Measurements from ENCODE around the gene C2orf68.
A peak's percentile ranks its signal among the peaks of the same experiment; 100 is the strongest.
"Not testable (repeated sequence)": the region's sequence is repeated elsewhere in the genome, so short reads cannot be mapped to it uniquely, and the experiment has no call there.

The C2orf68 gene

GRCh38 chr2:85628658-85629057 lies 16.8 kb upstream of the C2orf68 start:
- no peak for DNase-seq

GRCh38 chr2:85623991-85624390 lies 12.1 kb upstream of the C2orf68 start:
- no peak for DNase-seq

- no peak for DNase-seq
Measured at GRCh38 chr2:85621338-85621737, 9.5 kb upstream of the C2orf68 start.

DNA sequence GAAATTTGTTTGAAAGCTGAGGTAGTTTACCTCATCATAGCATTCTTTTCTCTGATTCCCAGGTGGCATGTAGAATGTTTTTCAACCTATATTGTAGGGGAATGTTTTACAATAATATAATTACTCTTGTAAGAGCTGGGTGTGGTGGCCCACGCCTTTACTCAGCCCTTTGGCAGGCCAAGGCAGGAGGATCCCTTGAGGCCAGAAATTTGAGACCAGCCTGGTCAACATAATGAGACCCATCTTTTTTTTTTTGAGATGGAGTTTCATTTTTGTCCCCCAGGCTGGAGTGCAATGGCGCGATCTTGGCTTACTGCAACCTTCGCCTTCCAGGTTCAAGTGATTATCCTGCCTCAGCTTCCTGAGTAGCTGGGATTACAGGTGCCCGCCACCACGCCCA lies 7.8 kb upstream of the C2orf68 start:
- DNase-seq = no peak

GRCh38 chr2:85617723-85618122 lies 5.9 kb upstream of the C2orf68 start:
- DNase-seq = not testable (repeated sequence)

DNA sequence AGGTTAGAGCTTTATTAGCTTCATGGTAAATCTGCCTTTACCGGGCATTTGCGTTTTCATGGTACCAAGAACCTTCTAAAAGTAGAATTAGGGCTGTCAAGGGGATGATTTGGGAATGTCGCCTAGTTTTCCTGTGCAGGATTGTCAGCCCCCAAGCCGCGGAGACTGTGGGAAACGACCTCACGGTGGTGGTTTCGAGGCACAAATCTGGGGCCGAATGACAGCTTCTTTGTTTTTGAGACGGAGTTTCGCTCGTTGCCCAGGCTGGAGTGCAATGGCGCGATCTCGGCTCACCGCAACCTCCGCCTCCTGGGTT lies 3.5 kb upstream of the C2orf68 start:
- DNase-seq = no peak

DNA sequence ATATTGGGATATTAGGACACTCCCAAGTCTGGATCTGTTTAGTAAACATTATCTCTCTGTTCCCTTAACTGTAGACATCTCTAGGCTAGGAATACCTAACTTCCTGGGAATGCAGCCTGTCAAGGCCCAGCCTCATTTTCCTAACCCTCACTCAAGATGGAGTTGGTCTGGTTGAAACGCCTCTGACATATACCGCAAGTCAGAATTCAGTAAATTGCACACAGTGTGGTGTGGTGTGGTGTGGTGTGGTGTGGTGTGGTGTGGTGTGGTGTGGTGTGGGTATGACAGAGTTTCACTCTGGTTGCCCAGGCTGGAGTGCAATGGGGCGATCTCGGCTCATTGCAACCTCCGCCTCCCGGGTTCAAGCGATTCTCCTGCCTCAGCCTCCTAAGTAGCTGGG lies 2.9 kb upstream of the C2orf68 start:
- DNase-seq = not testable (repeated sequence)

GRCh38 chr2:85613717-85614515 lies 2.0 kb upstream of the C2orf68 start:
- DNase-seq = no peak

DNA sequence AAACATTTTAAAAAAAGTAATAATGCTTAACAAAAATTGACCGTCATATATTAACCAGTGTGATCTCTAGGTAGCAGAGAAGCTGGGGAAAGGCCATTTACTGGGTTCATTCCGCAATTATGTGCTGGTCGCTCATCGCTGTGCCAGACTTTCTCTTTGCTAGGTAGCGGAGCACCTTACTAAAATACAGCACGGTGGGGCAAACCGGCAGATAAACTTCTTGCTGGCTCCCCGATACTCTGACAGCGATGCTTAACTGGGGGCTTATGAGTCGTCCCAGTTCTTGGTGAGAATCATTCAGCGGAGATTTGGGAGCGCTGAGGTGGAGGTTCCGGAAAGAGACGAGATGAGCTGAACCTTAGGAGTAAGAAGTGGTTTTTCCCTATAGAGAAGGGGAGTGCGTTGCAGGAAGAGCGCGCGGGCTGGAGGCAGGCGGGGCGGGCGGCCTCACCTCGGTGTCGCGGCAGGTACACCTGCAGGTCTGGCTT lies 605 bp downstream of the C2orf68 start:
- DNase-seq = no peak

DNA sequence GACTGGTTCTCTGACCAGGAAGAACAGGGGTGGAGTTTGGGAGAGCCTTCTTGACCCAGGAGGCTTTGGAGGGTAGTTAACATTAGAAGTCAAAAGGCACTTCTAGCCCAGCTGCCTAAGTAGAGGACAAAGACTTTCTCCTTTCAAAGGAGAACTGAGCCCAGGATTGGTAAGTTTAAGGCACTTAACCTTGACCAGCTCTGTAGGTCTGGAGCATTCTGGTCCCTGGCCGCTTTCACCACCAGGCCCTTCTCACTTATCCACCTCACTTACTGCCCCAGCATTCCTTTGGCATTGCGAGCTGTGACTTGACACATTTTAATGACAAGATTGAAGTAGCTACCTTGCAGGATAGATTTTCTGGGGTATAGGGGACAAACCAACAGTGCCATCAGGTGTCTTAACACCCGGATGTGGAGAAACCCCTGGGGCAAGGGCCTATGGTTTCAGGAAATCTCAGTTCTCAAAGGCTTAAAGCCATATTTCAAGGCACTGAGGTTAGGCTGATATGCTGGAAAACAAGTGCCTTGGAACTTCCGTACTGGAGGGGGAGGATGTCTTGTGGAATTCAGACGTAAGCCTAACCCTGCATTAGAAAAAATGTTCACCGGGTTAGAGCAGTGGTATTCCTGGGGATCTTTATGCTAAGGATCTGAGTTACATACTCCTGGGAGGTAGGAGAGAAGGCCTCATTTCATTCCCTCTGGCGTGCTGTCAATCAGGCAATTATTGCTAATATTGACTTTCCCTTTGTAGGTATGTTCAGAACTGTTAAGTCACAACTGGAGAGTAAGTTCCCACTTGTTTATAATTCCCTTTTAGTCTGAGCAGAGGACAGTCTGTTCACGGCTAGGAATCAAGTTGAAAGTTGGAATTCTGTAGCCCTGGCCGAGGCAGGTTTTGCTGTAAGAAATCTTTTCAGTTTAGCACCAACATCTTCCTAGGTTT lies 4.3 kb downstream of the C2orf68 start:
- DNase-seq = no peak

- no peak for DNase-seq
Measured at GRCh38 chr2:85606116-85606455, 5.8 kb downstream of the C2orf68 start.

GRCh38 chr2:85605406-85606115 lies 6.3 kb downstream of the C2orf68 start:
- no peak for DNase-seq

- no peak for DNase-seq
Measured at GRCh38 chr2:85604568-85605339, 7.1 kb downstream of the C2orf68 start.

- not testable (repeated sequence) for DNase-seq
Measured at GRCh38 chr2:85604133-85604444, 7.8 kb downstream of the C2orf68 start.

DNA sequence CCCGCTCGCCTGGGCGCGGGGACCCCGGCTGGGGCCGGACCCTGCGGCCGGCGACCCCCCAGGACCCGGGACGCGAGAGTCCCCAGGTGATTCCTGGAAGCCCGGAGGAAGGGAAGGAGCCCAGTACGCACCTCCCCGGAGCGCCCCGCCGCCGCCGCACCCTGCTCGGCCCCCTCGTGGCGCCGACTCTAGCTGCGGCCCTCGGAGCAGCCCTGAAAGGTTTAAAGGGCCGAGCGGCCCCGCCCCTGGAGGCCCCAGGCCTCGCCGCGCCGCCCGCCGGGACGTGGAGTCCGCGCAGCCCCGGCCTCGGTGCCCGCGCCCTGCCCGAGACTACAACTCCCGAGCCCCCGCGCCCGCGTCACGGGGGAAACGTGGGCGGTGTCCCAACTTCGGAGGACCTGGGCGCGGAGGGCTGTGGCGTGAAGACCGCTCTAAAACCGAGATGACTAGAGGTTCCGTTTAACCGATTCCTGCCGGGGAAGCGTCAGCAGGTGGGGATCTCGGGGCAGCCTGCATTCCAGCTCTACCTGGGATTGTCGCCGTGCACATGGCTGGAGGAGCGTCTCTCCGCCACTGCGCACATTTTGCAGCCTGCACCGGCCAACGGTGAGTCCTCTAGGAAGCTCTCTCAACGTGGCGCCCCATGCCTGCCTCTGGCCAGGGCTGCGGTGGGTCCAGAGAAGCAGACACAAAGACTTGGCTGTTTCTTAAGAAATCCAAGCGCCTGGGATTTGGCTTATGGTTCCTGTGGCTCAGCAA lies 9.2 kb downstream of the C2orf68 start, which contains the start of gene TMEM150A:
Gene TMEM150A, minus strand, starts transcription at position 223 of the 759 bp plus-strand sequence. CDS start 750 bp downstream, outside the sequence.
- DNase-seq = peak; percentile 90

DNA sequence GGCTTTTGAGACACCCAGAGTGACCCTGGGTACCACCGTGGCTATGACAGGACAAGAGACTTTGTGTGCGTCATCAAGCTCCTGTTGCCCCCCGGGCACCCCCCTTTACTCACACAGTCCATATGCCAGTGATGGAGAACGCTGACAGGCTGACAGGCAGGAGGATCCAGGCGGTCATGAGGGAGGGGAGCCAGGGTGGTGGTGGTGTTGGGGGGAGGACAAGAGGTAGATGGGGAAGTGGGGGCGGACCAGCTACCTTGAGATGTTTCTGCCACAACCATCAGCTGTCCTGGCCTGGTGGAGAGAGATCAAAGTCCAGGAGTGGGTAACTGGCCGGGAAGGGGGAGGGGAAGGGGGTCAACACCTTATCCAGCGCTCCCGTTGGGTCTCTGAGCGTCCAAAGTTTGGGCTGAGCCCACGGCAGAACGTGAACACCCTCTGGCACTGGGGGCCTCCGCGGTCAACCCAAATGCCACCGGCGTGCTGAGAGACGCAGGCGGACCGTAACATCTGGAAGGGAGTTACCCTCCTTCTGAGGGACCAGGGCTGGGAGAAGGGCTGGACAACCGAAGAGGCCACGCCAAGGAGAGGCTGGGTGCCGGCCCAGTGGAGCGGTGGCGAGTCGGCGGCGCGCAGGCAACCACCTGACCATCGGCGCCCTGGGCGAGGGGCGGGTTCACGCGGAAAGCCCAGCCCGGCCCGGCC lies 9.9 kb downstream of the C2orf68 start:
- no peak for DNase-seq

DNA sequence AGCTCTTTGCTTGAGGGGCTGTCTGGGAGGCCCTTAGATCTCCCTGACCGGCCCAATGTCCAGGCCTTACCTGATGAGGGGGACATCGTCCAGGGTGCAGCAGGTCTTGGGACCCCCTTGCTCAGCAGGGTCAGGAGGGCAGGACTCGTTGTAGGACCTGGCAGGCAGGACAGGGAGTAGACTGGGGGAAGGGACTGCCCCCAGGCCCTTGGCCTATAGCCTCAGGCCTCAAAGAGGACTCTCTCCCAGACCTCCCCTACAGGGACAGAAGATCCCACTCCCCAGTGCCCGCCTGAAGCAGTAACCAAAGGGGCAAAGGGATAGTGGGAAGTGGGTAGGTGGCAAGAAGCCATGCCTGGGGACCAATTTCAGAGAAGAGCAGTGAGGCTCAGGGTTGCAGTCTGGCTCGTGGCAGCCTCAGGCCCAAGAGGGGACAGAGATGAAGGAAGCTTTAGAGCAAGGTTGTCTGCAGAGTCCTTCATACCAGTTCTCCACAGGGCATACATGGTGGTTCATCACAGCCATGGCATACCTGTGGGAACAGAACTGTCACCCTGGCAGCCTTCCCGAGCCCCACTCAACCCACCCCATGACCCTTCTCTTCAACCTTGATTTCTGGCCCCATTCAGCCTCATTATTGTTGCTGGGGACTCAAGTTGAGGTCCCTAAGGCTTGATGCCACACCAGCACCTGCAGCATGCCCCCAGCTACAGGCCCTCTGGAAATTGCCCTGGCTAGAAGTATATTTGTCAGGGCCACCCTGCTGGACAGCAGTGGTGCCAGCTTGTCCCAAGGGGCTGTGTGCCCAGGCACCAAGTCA lies 10.7 kb downstream of the C2orf68 start:
- DNase-seq = no peak

DNA sequence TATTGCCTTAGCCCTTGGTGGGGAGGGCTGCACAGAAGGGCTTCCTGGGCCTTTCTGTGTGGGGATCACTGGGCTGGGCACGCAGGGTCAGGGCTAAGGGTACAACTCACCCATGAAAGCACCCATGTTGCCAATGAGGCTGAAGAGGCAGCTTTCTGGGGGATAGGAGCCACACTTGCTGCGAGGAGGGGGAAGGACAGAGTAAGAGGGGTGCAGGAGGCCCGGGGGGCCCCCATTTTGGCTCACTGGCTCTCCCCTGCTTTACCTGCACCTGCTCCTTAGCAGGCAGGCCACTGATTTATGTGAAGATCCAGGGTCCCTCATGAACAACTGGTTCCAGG lies 11.7 kb downstream of the C2orf68 start:
- no peak for DNase-seq

GRCh38 chr2:85599468-85600234 lies 12.2 kb downstream of the C2orf68 start:
- no peak for DNase-seq

Measured in activated naive CD4-positive, alpha-beta T cell treated with Interleukin-2 at 50 U/mL for 16 hours (primary cell).